Measurements from ENCODE around the gene HECW1.

GRCh38 chr7:43469051-43469450, 356.6 kb downstream of the HECW1 start:
- no peak for TF ChIP-seq CTCF (IDR thresholded peaks at IDR 0.05)
- TF ChIP-seq POLR2A (IDR thresholded peaks at IDR 0.05): no peak

Data from lower leg skin (tissue), 3 donors.